GM12801 (cell line): ENCODE measurements around the gene TRIM44.

Source experiments
- CTCF ChIP-seq: IDR thresholded peaks from one replicate; pipeline ENCODE4 v1.5.1; 2011; ENCODE audit warnings: control low read depth; ENCODE audit not compliant: insufficient read length; ENCODE audit errors: extremely low read depth

The TRIM44 gene

GRCh38 chr11:35663408-35663702, 780 bp downstream of the TRIM44 start:
- TF ChIP-seq CTCF, result no peak

- TF ChIP-seq CTCF, result no peak
Measured at GRCh38 chr11:35664977-35665441, 2.4 kb downstream of the TRIM44 start.

- TF ChIP-seq CTCF, result no peak
Measured at GRCh38 chr11:35667257-35667656, 4.7 kb downstream of the TRIM44 start.

- no peak for TF ChIP-seq CTCF
Measured at GRCh38 chr11:35671396-35672127, 9.0 kb downstream of the TRIM44 start.

GRCh38 chr11:35672608-35673007, 10.0 kb downstream of the TRIM44 start:
- TF ChIP-seq CTCF, result no peak

GRCh38 chr11:35675901-35676610, 13.5 kb downstream of the TRIM44 start:
- no peak for TF ChIP-seq CTCF

- no peak for TF ChIP-seq CTCF
Measured at GRCh38 chr11:35676611-35676965, 14.0 kb downstream of the TRIM44 start.
